Colon (tissue), 2 donors: ENCODE results near the gene RPS6KB2.
"Not testable (repeated sequence)": the region's sequence is repeated elsewhere in the genome, so short reads cannot be mapped to it uniquely, and the experiment has no call there.

ENCODE experiments used
- FAIRE-seq: peaks from 2 replicates; lab custom pipeline; 2012; peaks lifted over from hg19 to GRCh38; lab: Jason Lieb, UNC
- donor health status: control.
- donor health status: control.

The RPS6KB2 gene

GRCh38 chr11:67442504-67443404 lies 14.5 kb downstream of the RPS6KB2 start:
- FAIRE-seq = no peak

- FAIRE-seq = no peak
These were observed 17.2 kb downstream of the RPS6KB2 start for GRCh38 chr11:67445515-67445914.

GRCh38 chr11:67448220-67448609 lies 19.9 kb downstream of the RPS6KB2 start:
- FAIRE-seq = no peak

GRCh38 chr11:67449116-67449844 lies 21.0 kb downstream of the RPS6KB2 start:
- FAIRE-seq = no peak

GRCh38 chr11:67450796-67451657 lies 22.7 kb downstream of the RPS6KB2 start:
- no peak for FAIRE-seq

- FAIRE-seq = no peak
These were observed 23.3 kb downstream of the RPS6KB2 start for GRCh38 chr11:67451658-67451976.

- no peak for FAIRE-seq
These were observed 24.1 kb downstream of the RPS6KB2 start, which contains the start of gene GPR152 for GRCh38 chr11:67452141-67452952. GPR152 (minus strand) TSS chr11:67452729; CDS start chr11:67452724, 5 bp downstream.

GRCh38 chr11:67453816-67454732 lies 25.8 kb downstream of the RPS6KB2 start:
- no peak for FAIRE-seq

DNA sequence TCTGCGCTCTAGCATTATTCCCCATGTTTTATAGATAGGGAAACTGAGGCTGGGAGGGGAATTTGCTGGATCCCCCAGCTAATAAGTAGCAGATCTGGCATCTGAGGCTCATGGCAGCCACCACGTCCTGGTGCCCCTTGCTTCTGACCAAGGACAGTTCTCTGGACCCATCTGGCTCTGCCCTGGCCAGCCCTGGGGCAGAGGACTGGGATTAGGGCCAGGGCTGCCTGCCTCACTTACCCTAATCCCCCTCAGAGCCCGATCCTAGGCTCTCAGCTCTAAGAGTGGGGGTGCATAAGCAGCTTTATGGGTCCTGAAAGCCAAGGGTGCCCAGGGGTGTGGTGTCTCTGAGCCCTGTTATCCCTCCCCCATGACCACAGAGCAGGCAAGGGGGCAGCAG lies 26.8 kb downstream of the RPS6KB2 start, which contains the start of gene CABP4:
Gene CABP4 (plus strand): TSS at position 301 of the 400 bp plus-strand sequence. CDS start 70 bp downstream, at position 371.
- FAIRE-seq = no peak

DNA sequence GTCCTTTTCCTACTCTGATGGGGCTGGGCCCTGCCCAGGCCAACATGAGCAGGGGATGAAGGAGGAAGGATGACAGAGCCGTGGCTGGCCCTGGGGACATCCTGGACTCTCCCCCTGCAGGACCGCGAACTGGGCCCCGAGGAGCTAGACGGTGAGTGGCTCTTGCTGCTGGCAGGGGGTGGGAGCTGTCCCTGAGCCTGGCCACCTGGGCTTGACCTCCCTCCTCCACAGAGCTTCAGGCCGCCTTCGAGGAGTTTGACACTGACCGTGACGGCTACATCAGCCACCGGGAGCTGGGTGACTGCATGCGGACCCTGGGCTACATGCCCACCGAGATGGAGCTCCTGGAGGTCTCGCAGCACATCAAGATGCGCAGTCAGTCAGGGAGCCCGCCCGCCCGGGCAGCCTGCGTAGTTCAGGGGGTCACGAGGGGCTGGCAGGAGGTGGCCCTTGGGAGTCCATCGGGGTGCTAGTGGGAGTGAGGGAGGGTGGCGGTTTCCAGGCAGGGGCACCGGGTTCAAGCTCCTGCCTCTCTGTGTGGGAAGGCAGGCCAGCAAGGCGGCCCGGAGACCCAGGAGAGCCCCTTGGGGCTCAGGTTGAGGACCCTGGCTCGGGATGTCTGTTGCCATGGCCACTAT lies 27.9 kb downstream of the RPS6KB2 start:
- no peak for FAIRE-seq

DNA sequence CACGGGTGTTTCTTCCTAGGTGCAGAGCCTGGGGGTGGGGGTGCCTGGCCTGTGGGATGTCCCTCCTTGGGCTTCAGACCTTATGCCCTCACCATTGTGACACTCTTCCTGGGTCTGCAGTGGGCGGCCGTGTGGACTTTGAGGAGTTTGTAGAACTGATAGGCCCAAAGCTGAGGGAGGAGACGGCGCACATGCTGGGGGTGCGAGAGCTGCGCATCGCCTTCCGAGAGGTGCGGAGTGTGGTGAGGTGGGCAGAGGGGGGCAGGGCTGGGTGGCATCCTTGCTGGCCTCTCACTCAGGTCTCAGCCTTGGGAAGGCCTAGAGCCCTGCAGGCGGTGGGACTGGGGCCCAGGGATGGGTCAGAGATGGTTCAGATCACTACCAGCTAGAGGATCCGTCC lies 29.2 kb downstream of the RPS6KB2 start:
- FAIRE-seq = no peak

DNA sequence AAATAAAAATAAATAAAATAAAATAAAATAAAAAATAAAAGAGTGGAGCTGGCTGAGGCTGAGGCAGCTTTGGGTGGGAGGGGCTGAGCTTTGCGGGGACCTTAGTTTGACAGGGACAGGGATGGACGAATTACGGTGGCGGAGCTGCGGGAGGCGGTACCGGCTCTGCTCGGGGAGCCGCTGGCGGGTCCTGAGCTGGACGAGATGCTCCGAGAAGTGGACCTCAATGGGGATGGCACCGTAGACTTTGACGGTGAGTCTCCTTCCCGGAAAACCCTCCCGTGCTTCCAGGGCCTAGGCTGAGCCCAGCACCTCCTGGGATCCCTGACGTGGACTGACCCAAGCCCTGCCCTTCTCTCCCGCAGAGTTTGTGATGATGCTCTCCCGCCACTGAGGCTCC lies 30.0 kb downstream of the RPS6KB2 start:
- no peak for FAIRE-seq

GRCh38 chr11:67463186-67463585 lies 34.9 kb downstream of the RPS6KB2 start:
- FAIRE-seq = no peak

DNA sequence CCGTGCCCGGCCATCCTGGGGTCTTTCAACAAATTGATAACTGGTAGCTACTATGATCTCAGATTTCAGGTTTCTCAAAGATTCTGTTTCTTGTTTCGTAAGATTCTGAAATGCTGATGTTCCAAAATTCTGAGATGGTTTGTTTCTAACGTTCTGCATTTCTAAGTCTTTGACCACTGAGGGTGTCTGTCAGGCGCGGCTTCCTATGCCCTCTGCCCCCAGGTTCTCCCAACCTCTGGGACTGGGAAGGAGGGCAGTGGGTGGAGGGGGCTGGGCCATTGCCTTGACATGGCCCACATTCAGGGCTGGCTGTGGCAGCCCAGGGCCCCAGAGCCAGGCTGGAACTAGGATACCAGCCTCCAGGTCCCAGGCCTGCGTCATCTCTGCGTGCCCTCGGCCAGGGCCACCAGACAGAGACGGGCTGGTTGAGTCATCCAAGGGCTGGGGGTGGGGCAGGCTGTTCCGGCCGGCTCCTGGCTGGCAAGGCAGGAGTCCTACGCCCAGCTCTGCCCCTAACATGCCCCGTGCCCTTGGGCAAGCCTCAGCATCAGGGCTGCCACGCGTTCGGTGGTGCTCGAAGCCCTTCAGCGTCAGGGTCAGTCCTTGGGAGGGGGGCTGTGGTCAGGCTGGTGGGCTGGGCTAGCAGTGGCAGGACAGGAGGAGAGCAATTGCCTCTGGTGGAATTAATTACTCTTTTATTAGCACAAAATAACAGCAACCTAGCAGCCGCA lies 35.6 kb downstream of the RPS6KB2 start:
- no peak for FAIRE-seq

DNA sequence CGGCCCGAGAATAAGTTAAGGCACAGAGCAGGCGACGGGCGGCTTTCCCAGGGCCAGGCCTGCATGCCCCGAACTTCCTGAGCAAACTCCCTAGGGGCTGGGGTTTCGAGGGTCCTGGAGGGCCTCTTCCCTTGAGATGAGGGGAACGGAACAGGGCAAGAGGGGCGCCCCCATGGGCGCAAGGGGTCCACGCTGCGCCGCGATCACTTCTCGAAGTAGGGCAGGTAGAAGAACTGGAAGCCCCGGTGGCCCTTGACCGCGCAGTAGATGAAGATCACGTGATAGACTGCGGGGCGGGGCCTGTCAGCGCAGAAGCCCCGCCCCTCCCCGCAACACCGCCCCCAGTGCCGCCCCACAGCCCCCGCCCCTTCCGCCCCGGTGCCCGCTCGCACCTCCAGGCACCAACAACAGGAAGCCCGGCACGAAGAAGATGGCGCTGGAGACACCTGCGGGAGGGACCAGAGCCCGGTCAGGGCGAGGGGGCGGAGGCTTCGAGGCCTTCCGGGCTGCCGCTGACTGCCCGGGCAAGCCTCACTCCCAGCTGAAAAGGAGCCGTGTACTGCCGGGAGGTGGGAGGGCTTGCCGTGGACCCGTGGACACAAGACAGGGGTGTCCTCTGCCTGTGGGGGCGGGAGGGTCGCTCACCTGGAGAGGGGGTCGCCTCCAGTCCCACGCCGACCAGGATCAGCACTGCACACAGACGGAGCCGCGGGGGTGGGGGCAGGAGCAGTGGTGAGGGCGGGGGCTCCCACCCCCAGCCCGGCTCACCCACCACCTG lies 36.3 kb downstream of the RPS6KB2 start:
- FAIRE-seq = no peak

DNA sequence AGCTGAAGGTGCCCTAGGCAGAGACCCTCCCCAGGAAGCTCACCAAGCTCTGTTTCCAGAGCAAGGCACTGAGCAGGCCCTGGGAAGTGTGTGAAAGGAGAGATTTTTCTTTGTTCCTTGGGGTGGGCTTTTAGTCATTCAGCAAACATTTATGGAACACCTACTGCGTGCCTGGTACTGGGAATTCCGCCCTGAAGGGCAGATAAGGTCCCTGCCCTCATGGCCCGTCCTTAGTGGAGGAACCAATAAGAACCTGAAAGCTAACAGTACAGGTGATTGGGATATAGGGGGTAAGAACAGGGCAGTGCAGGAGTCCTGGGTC lies 36.9 kb downstream of the RPS6KB2 start:
- FAIRE-seq = no peak

DNA sequence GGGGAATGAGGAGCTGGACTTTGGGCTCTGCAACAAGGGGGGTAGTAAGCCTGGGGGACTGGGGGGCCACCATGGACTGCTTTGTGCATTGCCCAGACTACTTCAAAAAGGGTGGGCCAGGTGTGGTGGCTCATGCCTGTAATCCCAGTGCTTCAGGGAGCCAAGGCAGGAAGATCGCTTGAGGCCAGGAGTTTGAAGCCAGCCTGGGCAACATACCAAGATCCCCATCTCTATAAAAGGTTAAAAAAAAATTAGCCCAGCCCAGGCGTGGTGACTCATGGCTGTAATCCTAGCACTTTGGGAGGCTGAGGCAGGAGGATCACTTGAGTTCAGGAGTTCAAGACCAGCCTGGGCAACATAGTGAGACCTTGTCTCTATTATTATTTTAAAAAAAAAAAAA lies 37.2 kb downstream of the RPS6KB2 start:
- FAIRE-seq = not testable (repeated sequence)

DNA sequence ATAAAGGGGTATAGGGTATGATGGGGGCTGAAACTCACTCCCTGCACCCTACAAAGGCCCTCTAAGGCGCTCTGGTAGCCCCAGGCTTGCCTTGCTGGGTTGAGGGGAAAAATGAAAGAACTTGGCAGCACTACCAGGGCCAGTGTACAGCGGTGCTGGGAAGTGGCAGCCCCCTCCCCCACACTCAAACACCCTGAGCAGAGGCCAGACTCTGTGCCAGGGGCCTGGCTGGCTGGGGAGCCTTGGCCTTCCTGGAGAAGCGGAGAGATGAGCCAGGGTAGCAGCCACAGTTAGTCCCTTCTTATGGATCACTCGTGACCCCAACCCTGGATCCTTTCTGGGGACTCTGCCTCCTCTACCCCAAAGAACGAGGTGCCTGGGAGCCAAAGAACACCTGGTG lies 38.1 kb downstream of the RPS6KB2 start:
- FAIRE-seq = no peak
